Measurements from ENCODE around the gene KCNJ12. TPM values are rescaled to one million over a fixed set of nuclear protein-coding genes. Genes with fewer than 3 reads are reported as not detected.

The KCNJ12 gene
- total RNA-seq, 2 donors from 2014 or later, result 0.82 to 2.2 TPM

DNA sequence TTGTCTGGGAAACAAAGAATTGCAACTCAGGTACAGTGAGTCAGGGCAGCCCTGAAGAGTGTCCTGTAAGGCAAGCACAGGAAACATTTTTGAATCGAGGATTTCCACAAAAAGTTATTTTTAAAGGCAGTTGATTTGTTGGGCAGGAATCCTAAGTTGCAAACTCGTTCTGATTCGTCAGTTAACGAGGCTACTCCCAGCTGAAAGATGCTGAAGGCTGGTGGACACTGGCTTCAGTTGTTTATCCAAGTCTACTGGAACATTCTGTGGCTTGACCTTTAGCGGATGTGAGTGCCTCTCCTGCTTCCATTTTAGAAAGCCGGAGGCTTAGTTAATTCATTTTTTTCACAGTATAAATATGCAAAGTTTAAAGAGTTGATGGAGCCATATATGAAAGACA is 84.2 kb downstream of the KCNJ12 start:
- no peak overlapping the region for H3K4me3 ChIP-seq
- DNase-seq, result no peak
- H3K27ac ChIP-seq, result no peak overlapping the region
- TF ChIP-seq CTCF (IDR thresholded peaks at IDR 0.05), result no peak
- H3K9ac ChIP-seq (ENCODE audit: low read depth in 2 of 2, low read length in 2 of 2), result no peak overlapping the region
- intact Hi-C loops (cut with DNase I), result no loop called here
- no peaks in the 10 kb centered on the region for H3K9me3 ChIP-seq
- H3K36me3 ChIP-seq, result no peaks in the 10 kb centered on the region
- H3K27me3 ChIP-seq, result no peaks in the 10 kb centered on the region
- H3K4me1 ChIP-seq, result no peaks in the 10 kb centered on the region

DNA sequence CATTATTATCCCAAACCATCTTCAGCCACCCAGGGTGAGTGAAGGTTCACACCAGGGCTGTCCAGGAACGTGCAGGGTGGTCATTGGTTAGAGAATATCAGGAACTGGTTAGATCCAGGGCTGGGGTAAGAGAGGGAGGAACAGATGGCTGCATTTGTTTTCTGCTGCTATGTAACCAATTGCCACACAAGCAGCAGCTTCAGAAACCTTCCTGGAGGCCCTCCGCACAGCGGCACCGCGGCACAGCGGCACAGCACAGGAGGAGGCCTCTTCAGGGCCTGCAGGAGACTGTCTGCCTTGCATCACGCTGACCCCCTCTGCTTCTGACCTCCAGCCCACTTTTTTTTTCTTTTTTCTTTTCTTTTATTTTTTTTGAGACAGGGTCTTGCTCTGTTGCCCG is 86.1 kb downstream of the KCNJ12 start:
- no peak overlapping the region for H3K27ac ChIP-seq
- no peak for TF ChIP-seq CTCF (IDR thresholded peaks at IDR 0.05)
- H3K4me1 ChIP-seq, result no peaks in the 10 kb centered on the region
- no peaks in the 10 kb centered on the region for H3K36me3 ChIP-seq
- no peak overlapping the region for H3K9ac ChIP-seq (ENCODE audit: low read depth in 2 of 2, low read length in 2 of 2)
- H3K4me3 ChIP-seq, result no peak overlapping the region
- intact Hi-C loops (cut with DNase I), result no loop called here
- no peaks in the 10 kb centered on the region for H3K27me3 ChIP-seq
- DNase-seq, result no peak
- H3K9me3 ChIP-seq, result no peaks in the 10 kb centered on the region

DNA sequence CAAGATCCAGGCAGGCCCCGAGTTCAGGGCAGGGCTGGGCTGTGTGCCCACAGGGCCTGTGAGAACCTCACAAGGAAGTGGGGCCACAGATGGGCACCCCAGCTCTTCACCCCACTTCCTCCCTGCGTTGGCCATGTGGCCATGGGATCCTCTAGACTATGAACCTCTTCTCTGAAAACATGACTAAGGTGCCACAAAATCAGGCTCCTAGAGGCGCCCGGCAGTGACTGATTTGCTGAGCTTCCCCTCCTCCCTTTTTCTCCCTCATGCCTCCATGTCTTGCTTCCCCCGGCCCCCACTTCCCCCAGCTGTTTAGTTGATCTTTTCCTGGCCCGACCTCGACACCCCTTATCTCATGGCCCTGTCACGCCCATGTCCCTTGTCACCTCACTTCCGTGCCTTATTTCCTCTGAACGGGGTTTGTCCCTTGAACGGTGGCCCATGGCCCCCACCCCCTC is 87.1 kb downstream of the KCNJ12 start:
- intact Hi-C loops (cut with DNase I), result no loop called here
- Histone ChIP-seq H3K27me3 (no peaks in the 10 kb centered on the region), H3K9me3 (no peaks in the 10 kb centered on the region), H3K9ac (ENCODE audit: low read depth in 2 of 2, low read length in 2 of 2) (no peak overlapping the region), H3K4me3 (no peak overlapping the region), H3K27ac (no peak overlapping the region), H3K4me1 (no peaks in the 10 kb centered on the region), H3K36me3 (no peaks in the 10 kb centered on the region)
- DNase-seq, result no peak
- no peak for TF ChIP-seq CTCF (IDR thresholded peaks at IDR 0.05)

GRCh38 chr17:21463779-21464407 is 87.7 kb downstream of the KCNJ12 start:
- DNase-seq, result no peak
- no peaks in the 10 kb centered on the region for H3K36me3 ChIP-seq
- no peaks in the 10 kb centered on the region for H3K4me1 ChIP-seq
- H3K9me3 ChIP-seq, result no peaks in the 10 kb centered on the region
- no peaks in the 10 kb centered on the region for H3K27me3 ChIP-seq
- TF ChIP-seq CTCF (IDR thresholded peaks at IDR 0.05), result no peak
- H3K4me3 ChIP-seq, result no peak overlapping the region
- no peak overlapping the region for H3K27ac ChIP-seq
- no peak overlapping the region for H3K9ac ChIP-seq (ENCODE audit: low read depth in 2 of 2, low read length in 2 of 2)
- intact Hi-C loops (cut with DNase I), result loop anchor here (2.0 kb wide), 1 partner anchor 41 kb away; no protein-coding TSS in a partner anchor

- intact Hi-C loops (cut with DNase I), result loop anchor here (2.0 kb wide), 1 partner anchor 40 kb away; no protein-coding TSS in a partner anchor
- no peak for TF ChIP-seq CTCF (IDR thresholded peaks at IDR 0.05)
- H3K27ac ChIP-seq, result no peak overlapping the region
Measured at GRCh38 chr17:21464611-21465021, 88.5 kb downstream of the KCNJ12 start.

More at GRCh38 chr17:21464611-21465021, 88.5 kb downstream of the KCNJ12 start:
- no peaks in the 10 kb centered on the region for H3K4me1 ChIP-seq
- no peaks in the 10 kb centered on the region for H3K36me3 ChIP-seq
- H3K27me3 ChIP-seq, result no peaks in the 10 kb centered on the region
- no peaks in the 10 kb centered on the region for H3K9me3 ChIP-seq
- DNase-seq, result no peak
- H3K4me3 ChIP-seq, result no peak overlapping the region
- no peak overlapping the region for H3K9ac ChIP-seq (ENCODE audit: low read depth in 2 of 2, low read length in 2 of 2)

Data from colonic mucosa (tissue), 4 donors.